ENCODE data around the gene EIF2A. TPM values are rescaled to one million over a fixed set of nuclear protein-coding genes. Genes with fewer than 3 reads are reported as not detected.

Gene EIF2A
- total RNA-seq, 4 donors from 2014 or later, result 142 to 195 (median 168) TPM

- TF ChIP-seq CTCF (IDR thresholded peaks at IDR 0.05; ENCODE audit: low read depth), result no peak
Measured at GRCh38 chr3:150564243-150564642, 17.7 kb downstream of the EIF2A start.

GRCh38 chr3:150567328-150567727 lies 20.7 kb downstream of the EIF2A start:
- no peak for TF ChIP-seq CTCF (IDR thresholded peaks at IDR 0.05; ENCODE audit: low read depth)

GRCh38 chr3:150577855-150578254 lies 31.3 kb downstream of the EIF2A start:
- TF ChIP-seq CTCF (IDR thresholded peaks at IDR 0.05; ENCODE audit: low read depth), result no peak

- no peak for TF ChIP-seq CTCF (IDR thresholded peaks at IDR 0.05; ENCODE audit: low read depth)
Measured at GRCh38 chr3:150581174-150581573, 34.6 kb downstream of the EIF2A start.

- no peak for TF ChIP-seq CTCF (IDR thresholded peaks at IDR 0.05; ENCODE audit: low read depth)
Measured at GRCh38 chr3:150582620-150583019, 36.0 kb downstream of the EIF2A start.

- TF ChIP-seq CTCF (IDR thresholded peaks at IDR 0.05; ENCODE audit: low read depth), result no peak
Measured at GRCh38 chr3:150583028-150583427, 36.4 kb downstream of the EIF2A start.

- no peak for TF ChIP-seq CTCF (IDR thresholded peaks at IDR 0.05; ENCODE audit: low read depth)
Measured at GRCh38 chr3:150588027-150588830, 41.6 kb downstream of the EIF2A start.

Measured in subcutaneous adipose tissue (tissue), 4 donors.